HG02571 (cell line): ENCODE data around the gene CIP2A.

Experiments
- ATAC-seq: cut with Tn5 transposase; IDR thresholded peaks from one replicate; pipeline ENCODE4 v1.9.1; 2021; ENCODE audit warnings: mild to moderate bottlenecking, moderate library complexity; ENCODE audit not compliant: unreplicated experiment

Gene CIP2A

GRCh38 chr3:108564564-108564963, 24.7 kb downstream of the CIP2A start:
- no peak for ATAC-seq

- no peak for ATAC-seq
Measured at GRCh38 chr3:108562565-108562964, 26.7 kb downstream of the CIP2A start.

- ATAC-seq, result no peak
Measured at GRCh38 chr3:108555966-108556581, 33.2 kb downstream of the CIP2A start.

- no peak for ATAC-seq
Measured at GRCh38 chr3:108554913-108555571, 34.2 kb downstream of the CIP2A start.

GRCh38 chr3:108554229-108554628, 35.0 kb downstream of the CIP2A start:
- no peak for ATAC-seq

GRCh38 chr3:108552267-108553159, 36.7 kb downstream of the CIP2A start:
- ATAC-seq, result peak; percentile 62

GRCh38 chr3:108548886-108549285, 40.4 kb downstream of the CIP2A start:
- no peak for ATAC-seq

GRCh38 chr3:108548304-108548703, 40.9 kb downstream of the CIP2A start:
- ATAC-seq, result no peak

- ATAC-seq, result no peak
Measured at GRCh38 chr3:108546692-108547091, 42.5 kb downstream of the CIP2A start.

- no peak for ATAC-seq
Measured at GRCh38 chr3:108546247-108546646, 43.0 kb downstream of the CIP2A start.

GRCh38 chr3:108538083-108538482, 51.2 kb downstream of the CIP2A start:
- no peak for ATAC-seq

- peak; percentile 94 for ATAC-seq
Measured at GRCh38 chr3:108528459-108529252, 60.6 kb downstream of the CIP2A start.

- ATAC-seq, result no peak
Measured at GRCh38 chr3:108527817-108528216, 61.4 kb downstream of the CIP2A start.

- no peak for ATAC-seq
Measured at GRCh38 chr3:108527109-108527508, 62.1 kb downstream of the CIP2A start.

GRCh38 chr3:108525971-108526370, 63.3 kb downstream of the CIP2A start:
- ATAC-seq, result no peak

GRCh38 chr3:108525256-108525655, 64.0 kb downstream of the CIP2A start:
- ATAC-seq, result no peak

GRCh38 chr3:108524537-108524936, 64.7 kb downstream of the CIP2A start:
- no peak for ATAC-seq

GRCh38 chr3:108518895-108519294, 70.3 kb downstream of the CIP2A start:
- no peak for ATAC-seq

- no peak for ATAC-seq
Measured at GRCh38 chr3:108516881-108517280, 72.4 kb downstream of the CIP2A start.

- no peak for ATAC-seq
Measured at GRCh38 chr3:108513961-108514360, 75.3 kb downstream of the CIP2A start.

GRCh38 chr3:108512671-108513070, 76.6 kb downstream of the CIP2A start:
- no peak for ATAC-seq
